CD4-positive, alpha-beta memory T cell (primary cell): Measurements from ENCODE around the gene IL20. TPM values are rescaled to one million over a fixed set of nuclear protein-coding genes. Genes with fewer than 3 reads are reported as not detected.

Experiments used
- CTCF ChIA-PET: fragments of 350-600 bp; sonication (Branson Sonifier 250); formaldehyde crosslinking; loops from one replicate; lab custom pipeline; 2021; ENCODE audit warnings: inconsistent platforms; ENCODE audit not compliant: partially characterized antibody; lab: Charles Lee
- POLR2A ChIA-PET: fragments of 350-600 bp; sonication (Branson Sonifier 250); formaldehyde crosslinking; loops from one replicate; lab custom pipeline; 2021; ENCODE audit not compliant: partially characterized antibody; lab: Charles Lee
- DNase-seq, 5 donors: peaks; one replicate each; pipeline versions ENCODE4 v3.0.0 to v3.0.0-alpha.2; 2020 to 2022; ENCODE audit warnings: mixed read lengths in 1 of 5
- H3K27ac ChIP-seq: one replicate; pipeline ENCODE4 v1.7.0; 2013; ENCODE audit warnings: low read depth, low read length
- H3K27me3 ChIP-seq: 2 replicates; pipeline ENCODE4 v1.7.0; 2013; ENCODE audit warnings: mild to moderate bottlenecking, low read length, moderate library complexity; ENCODE audit not compliant: insufficient read depth
- H3K36me3 ChIP-seq: 2 replicates; pipeline ENCODE4 v1.7.0; 2013; ENCODE audit warnings: mild to moderate bottlenecking, low read length, moderate library complexity; ENCODE audit not compliant: insufficient read depth
- H3K4me1 ChIP-seq: 2 replicates; pipeline ENCODE4 v1.7.0; 2013; ENCODE audit warnings: mild to moderate bottlenecking, low read length, moderate library complexity; ENCODE audit not compliant: insufficient read depth
- H3K4me3 ChIP-seq, 2 donors: one replicate each; pipeline ENCODE4 v1.7.0; 2013; ENCODE audit warnings: low read length in 2 of 2, mild to moderate bottlenecking in 1 of 2
- H3K9me3 ChIP-seq, 2 donors: one replicate each; pipeline ENCODE4 v1.7.0; 2013; ENCODE audit warnings: low read length in 2 of 2, control low read depth in 1 of 2; ENCODE audit not compliant: control insufficient read depth in 1 of 2
- H3K27ac Mint-ChIP-seq, 7 donors: one replicate each; pipeline ENCODE4 v1.8.0; 2020 to 2021; ENCODE audit warnings: mixed read lengths in 7 of 7, mild to moderate bottlenecking in 6 of 7, inconsistent platforms in 3 of 7, moderate library complexity in 3 of 7
- H3K27me3 Mint-ChIP-seq, 2 donors: one replicate each; pipeline ENCODE4 v1.8.0; 2020 to 2021; ENCODE audit warnings: mixed read lengths in 2 of 2
- H3K36me3 Mint-ChIP-seq, 2 donors: one replicate each; pipeline ENCODE4 v1.8.0; 2020 to 2021; ENCODE audit warnings: mixed read lengths in 2 of 2, inconsistent platforms in 1 of 2, mild to moderate bottlenecking in 1 of 2
- H3K4me1 Mint-ChIP-seq, 4 donors: one replicate each; pipeline ENCODE4 v1.8.0; 2020 to 2021; ENCODE audit warnings: mixed read lengths in 4 of 4, mild to moderate bottlenecking in 1 of 4
- H3K4me3 Mint-ChIP-seq, 8 donors: one replicate each; pipeline ENCODE4 v1.8.0; 2020 to 2021; ENCODE audit warnings: mixed read lengths in 8 of 8, mild to moderate bottlenecking in 7 of 8, moderate library complexity in 6 of 8, inconsistent platforms in 3 of 8
- H3K9me3 Mint-ChIP-seq, 8 donors: one replicate each; pipeline ENCODE4 v1.8.0; 2020 to 2021; ENCODE audit warnings: mixed read lengths in 8 of 8, mild to moderate bottlenecking in 5 of 8, inconsistent platforms in 3 of 8, moderate library complexity in 1 of 8
- intact Hi-C: fragments of 100-400 bp; cut with micrococcal nuclease; formaldehyde crosslinking; loops from one replicate; pipeline ENCODE4 v1.15.1; 2023
- polyA plus RNA-seq, 2 donors: library from polyadenylated mRNA; unstranded; fragments of 300-500 nt; fragmentation: Illumina TruSeq; gene quantifications; one replicate each; pipeline ENCODE4 v1.2.3, GENCODE V29; 2021
- total RNA-seq, 2 experiments: library from RNA; stranded (reverse); gene quantifications; one replicate each; pipeline ENCODE4 v1.2.3, GENCODE V29; 2021

The IL20 gene, protein sequence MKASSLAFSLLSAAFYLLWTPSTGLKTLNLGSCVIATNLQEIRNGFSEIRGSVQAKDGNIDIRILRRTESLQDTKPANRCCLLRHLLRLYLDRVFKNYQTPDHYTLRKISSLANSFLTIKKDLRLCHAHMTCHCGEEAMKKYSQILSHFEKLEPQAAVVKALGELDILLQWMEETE
- total RNA-seq (not detected), polyA plus RNA-seq (not detected)

DNA sequence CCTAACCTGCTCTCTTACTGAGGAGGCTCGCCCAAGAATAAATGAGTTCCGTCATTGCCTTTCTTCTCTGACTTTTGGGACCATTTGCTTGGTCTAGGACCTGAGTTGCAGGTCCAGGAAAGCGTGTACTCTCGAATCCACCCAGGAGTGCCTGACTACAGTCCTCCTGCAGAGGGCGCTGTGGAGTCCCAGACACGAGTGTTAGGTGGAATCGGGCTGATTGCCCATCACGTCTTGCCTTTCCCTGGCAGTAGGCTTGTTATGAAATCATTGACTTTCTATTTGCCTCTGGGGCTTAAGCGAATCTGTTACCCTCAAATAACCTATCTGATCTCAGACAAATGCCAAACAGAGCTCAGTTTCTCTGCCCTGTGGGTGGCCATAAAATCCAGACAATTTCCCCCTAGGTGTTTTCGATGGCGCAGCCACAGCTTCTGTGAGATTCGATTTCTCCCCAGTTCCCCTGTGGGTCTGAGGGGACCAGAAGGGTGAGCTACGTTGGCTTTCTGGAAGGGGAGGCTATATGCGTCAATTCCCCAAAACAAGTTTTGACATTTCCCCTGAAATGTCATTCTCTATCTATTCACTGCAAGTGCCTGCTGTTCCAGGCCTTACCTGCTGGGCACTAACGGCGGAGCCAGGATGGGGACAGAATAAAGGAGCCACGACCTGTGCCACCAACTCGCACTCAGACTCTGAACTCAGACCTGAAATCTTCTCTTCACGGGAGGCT, at the start of gene IL20:
IL20 (plus strand) TSS at position 685 of the 733 bp plus-strand sequence. CDS start 230 bp downstream, outside the sequence.
- Histone ChIP-seq H3K36me3 (no peaks in the 10 kb centered on the region), H3K27me3 (no peaks in the 10 kb centered on the region), H3K9me3 (no peaks in the 10 kb centered on the region), H3K4me3 (no peak within 1 kb of the TSS), H3K27ac (no peak within 1 kb of the TSS), H3K4me1 (no peaks in the 10 kb centered on the region)
- Mint-ChIP-seq H3K4me3 (peak within 1 kb of the TSS in 1 of 8 donors; percentile 6), H3K27me3 (peaks cover 15 to 16% of the 10 kb centered on the region in 2 donors), H3K36me3 (no peaks in the 10 kb centered on the region), H3K4me1 (peaks cover 0 to 5% (median 5%) of the 10 kb centered on the region in 4 donors), H3K27ac (peak within 1 kb of the TSS in 2 of 7 donors; percentile 15 to 55), H3K9me3 (peaks cover 0 to 2% (median 0%) of the 10 kb centered on the region in 8 donors)
- ChIA-PET CTCF (interaction anchor here (0.7 to 7.9 kb wide), 31 partner anchors 8 to 139 kb away, joined by 3 to 73 read pairs (median 4); partner anchors contain the start of gene FCMR), POLR2A (interaction anchor here (0.8 to 1.4 kb wide), 2 partner anchors 35 to 44 kb away, joined by 3 to 4 read pairs; no protein-coding TSS in a partner anchor)
- intact Hi-C loops: loop anchor here (1.0 to 2.0 kb wide), 5 partner anchors 47 to 139 kb away; no protein-coding TSS in a partner anchor
- DNase-seq: peak; percentile 73 to 79 (median 77)

DNA sequence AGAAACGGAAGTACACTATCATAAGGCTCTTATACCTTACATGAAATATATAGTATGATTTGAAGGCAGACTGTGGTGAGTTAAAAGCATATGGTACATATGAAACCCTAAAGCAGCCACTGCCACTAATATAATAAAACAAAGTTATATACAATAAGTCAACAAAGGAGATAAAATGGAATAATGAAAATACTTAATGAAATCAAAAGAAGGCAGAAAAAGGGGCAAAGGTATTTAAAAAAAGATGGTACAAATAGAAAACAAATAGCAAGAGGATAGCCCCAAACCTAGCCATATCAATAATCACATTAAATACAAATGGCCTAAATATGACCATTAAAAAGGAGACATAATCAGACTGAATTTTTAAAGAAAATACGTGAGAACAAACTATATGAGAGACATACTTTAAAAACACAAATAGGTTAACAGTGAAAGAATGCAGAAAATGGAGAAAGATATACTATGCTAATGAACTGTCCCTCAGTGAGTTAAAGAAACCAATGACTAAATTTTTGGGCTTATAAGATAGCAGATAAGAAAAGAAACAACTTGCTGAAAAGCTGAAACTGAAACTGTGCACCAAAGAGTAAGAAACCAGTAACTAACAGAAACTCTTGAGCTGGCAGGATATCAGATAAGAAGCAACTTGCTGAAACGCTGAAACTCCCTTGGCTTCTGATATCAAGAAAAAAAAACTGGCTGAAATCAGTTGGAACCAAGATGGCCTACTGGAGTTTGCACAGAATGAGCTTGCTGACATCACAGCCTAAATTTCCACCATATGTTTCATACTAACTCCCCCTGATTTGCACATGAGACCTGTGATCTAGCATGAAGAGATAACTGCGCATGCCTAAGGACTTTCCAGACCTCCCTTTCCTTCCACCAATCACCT, 48.8 kb upstream of the IL20 start:
- intact Hi-C loops: loop anchor here (1.0 kb wide), 1 partner anchor 13 kb away; no protein-coding TSS in a partner anchor
- peaks cover 17 to 19% (median 19%) of the 10 kb centered on the region in 4 donors for H3K4me1 Mint-ChIP-seq

DNA sequence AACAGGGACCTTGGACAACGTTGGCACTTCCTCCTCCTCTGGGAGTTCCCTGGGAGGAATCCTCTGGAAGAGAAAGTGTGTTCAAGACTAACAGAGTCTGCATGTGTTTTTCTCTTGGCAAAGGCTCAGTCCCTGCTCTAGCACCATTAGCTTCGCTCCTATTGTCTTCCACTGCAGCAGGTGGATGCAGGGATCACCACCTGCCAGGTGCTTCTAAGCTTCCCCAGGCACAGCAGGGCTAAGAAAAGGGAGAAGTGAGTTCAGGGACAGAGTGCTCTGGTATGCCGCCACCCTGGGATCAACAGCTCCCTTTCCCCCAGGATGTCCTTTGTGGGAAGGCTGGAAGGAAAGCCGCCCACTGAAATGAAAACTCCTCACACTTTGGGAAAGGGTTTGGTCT, 43.9 kb upstream of the IL20 start:
- H3K27ac Mint-ChIP-seq: no peak overlapping the region
- no peaks in the 10 kb centered on the region for H3K9me3 ChIP-seq
- no peaks in the 10 kb centered on the region for H3K36me3 Mint-ChIP-seq
- no peaks in the 10 kb centered on the region for H3K9me3 Mint-ChIP-seq
- H3K4me3 ChIP-seq: no peak overlapping the region
- H3K36me3 ChIP-seq: no peaks in the 10 kb centered on the region
- H3K27ac ChIP-seq: no peak overlapping the region
- no peaks in the 10 kb centered on the region for H3K27me3 ChIP-seq
- ChIA-PET CTCF (interaction anchor here (1.6 to 4.1 kb wide), 2 partner anchors 10 to 12 kb away, joined by 3 to 24 read pairs; no protein-coding TSS in a partner anchor), POLR2A (no interaction called here)
- H3K4me3 Mint-ChIP-seq: no peak overlapping the region
- peaks cover 12% of the 10 kb centered on the region for H3K4me1 ChIP-seq
- H3K4me1 Mint-ChIP-seq: peaks cover 16 to 18% (median 17%) of the 10 kb centered on the region in 4 donors
- no peak for DNase-seq
- intact Hi-C loops: no loop called here
- H3K27me3 Mint-ChIP-seq: no peaks in the 10 kb centered on the region

More for the DNA sequence above, 48.8 kb upstream of the IL20 start:
- Mint-ChIP-seq H3K27ac (peak overlapping the region; percentile 74 to 92 (median 88)), H3K27me3 (no peaks in the 10 kb centered on the region), H3K4me3 (peak overlapping the region; percentile 7 to 67 (median 55)), H3K36me3 (peaks cover 0 to 3% of the 10 kb centered on the region in 2 donors), H3K9me3 (peaks cover 0 to 14% (median 3%) of the 10 kb centered on the region in 8 donors)
- DNase-seq: peak; percentile 53 to 75 (median 68)
- Histone ChIP-seq H3K36me3 (no peaks in the 10 kb centered on the region), H3K4me3 (no peak overlapping the region), H3K27ac (peak overlapping the region; percentile 40), H3K9me3 (peaks cover 0 to 6% of the 10 kb centered on the region in 2 donors), H3K4me1 (peaks cover 19% of the 10 kb centered on the region), H3K27me3 (no peaks in the 10 kb centered on the region)
- CTCF ChIA-PET: interaction anchor here (0.7 to 3.3 kb wide), 17 partner anchors 7 to 182 kb away, joined by 3 to 19 read pairs (median 3); partner anchors contain the start of gene DYRK3
- POLR2A ChIA-PET: interaction anchor here (1.0 to 2.7 kb wide), 9 partner anchors 9 to 105 kb away, joined by 3 to 25 read pairs (median 6); partner anchors contain the start of gene FCMR

DNA sequence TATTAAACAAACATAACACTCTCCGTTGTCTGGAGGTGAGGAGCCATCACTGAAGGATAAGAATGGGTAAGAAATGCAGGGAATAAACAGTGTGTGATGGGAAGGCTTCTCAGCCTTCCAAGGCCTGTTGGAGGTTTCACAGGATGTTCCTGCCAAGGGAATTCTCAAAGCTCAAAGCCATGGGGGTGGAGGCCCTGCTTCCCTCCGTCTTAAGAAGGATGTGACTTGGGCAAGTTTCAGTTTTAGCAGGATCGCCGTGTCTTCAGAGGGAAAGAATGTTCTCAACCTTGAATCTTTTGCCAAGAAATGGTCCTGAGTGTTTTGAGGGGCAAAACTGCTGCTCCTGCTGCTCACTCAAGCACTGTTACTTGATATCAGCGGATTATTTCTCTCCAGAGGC, 41.7 kb upstream of the IL20 start:
- H3K4me1 ChIP-seq: peaks cover 5% of the 10 kb centered on the region
- Mint-ChIP-seq H3K4me1 (peaks cover 6 to 17% (median 10%) of the 10 kb centered on the region in 4 donors), H3K9me3 (no peaks in the 10 kb centered on the region), H3K27ac (no peak overlapping the region), H3K36me3 (no peaks in the 10 kb centered on the region), H3K27me3 (no peaks in the 10 kb centered on the region), H3K4me3 (no peak overlapping the region)
- H3K27ac ChIP-seq: no peak overlapping the region
- H3K9me3 ChIP-seq: no peaks in the 10 kb centered on the region
- H3K36me3 ChIP-seq: no peaks in the 10 kb centered on the region
- POLR2A ChIA-PET: no interaction called here
- H3K27me3 ChIP-seq: no peaks in the 10 kb centered on the region
- CTCF ChIA-PET: no interaction called here
- DNase-seq: no peak
- H3K4me3 ChIP-seq: no peak overlapping the region
- intact Hi-C loops: no loop called here

DNA sequence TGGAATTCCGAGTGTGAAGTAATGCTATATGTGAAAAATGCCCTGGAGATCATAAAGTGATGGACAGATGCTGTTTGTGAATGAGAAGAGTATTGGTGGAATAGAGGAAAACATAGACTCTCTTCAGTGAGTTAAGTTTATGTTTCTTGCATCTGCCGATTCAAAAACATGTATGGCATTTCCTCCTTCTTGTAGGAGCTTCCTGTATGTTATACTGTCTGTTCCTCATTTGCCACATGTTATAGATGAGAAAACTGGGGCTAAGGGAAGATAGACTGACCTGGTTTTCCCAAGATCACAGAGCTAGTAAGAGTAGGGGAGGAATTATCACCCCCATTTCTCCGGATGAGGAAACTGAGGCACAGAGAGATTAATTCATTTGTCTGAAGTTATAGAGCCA, 41.1 kb upstream of the IL20 start:
- no peak for DNase-seq
- H3K4me3 ChIP-seq: no peak overlapping the region
- POLR2A ChIA-PET: no interaction called here
- Mint-ChIP-seq H3K36me3 (no peaks in the 10 kb centered on the region), H3K9me3 (no peaks in the 10 kb centered on the region), H3K27ac (peak overlapping the region in 1 of 7 donors; percentile 82), H3K27me3 (no peaks in the 10 kb centered on the region), H3K4me1 (peaks cover 10 to 23% (median 15%) of the 10 kb centered on the region in 4 donors), H3K4me3 (no peak overlapping the region)
- H3K36me3 ChIP-seq: no peaks in the 10 kb centered on the region
- CTCF ChIA-PET: no interaction called here
- no peaks in the 10 kb centered on the region for H3K9me3 ChIP-seq
- intact Hi-C loops: no loop called here
- peaks cover 11% of the 10 kb centered on the region for H3K4me1 ChIP-seq
- H3K27ac ChIP-seq: no peak overlapping the region
- H3K27me3 ChIP-seq: no peaks in the 10 kb centered on the region

DNA sequence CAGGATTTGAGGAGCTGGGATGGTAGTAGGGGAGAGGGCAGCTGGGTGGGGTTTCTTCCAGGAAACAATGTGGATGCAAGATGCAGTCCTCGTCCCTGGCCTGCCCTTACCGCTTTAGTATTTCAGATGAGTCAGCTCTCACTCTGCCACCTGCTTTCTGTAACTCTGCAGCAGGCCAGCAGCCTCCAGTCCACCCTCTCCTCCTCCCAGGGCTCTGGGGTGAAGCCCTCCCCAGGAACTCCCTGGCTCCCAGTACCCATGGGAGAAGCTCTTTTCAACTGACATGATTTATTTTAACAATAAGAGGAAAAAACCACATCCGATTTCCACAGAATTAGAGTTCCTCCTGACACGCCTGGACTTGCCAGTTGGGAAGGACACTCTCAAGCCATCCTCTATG, 39.0 kb upstream of the IL20 start:
- H3K36me3 Mint-ChIP-seq: no peaks in the 10 kb centered on the region
- Histone ChIP-seq H3K36me3 (no peaks in the 10 kb centered on the region), H3K27me3 (no peaks in the 10 kb centered on the region), H3K9me3 (no peaks in the 10 kb centered on the region), H3K4me1 (peaks cover 21% of the 10 kb centered on the region), H3K4me3 (no peak overlapping the region), H3K27ac (no peak overlapping the region)
- intact Hi-C loops: no loop called here
- no peak overlapping the region for H3K4me3 Mint-ChIP-seq
- no peak for DNase-seq
- H3K27ac Mint-ChIP-seq: peak overlapping the region in 2 of 7 donors; percentile 1 to 14
- CTCF ChIA-PET: no interaction called here
- H3K4me1 Mint-ChIP-seq: peaks cover 14 to 37% (median 23%) of the 10 kb centered on the region in 4 donors
- peaks cover 0 to 3% of the 10 kb centered on the region in 2 donors for H3K27me3 Mint-ChIP-seq
- POLR2A ChIA-PET: interaction anchor here (1.1 to 1.8 kb wide), 2 partner anchors 10 to 23 kb away, joined by 3 to 5 read pairs; no protein-coding TSS in a partner anchor
- no peaks in the 10 kb centered on the region for H3K9me3 Mint-ChIP-seq
